Forelimb muscle (tissue), 1 donor: ENCODE results near the gene RNF32. TPM values are rescaled to one million over a fixed set of nuclear protein-coding genes. Genes with fewer than 3 reads are reported as not detected.

Experiments
- DNase-seq: peaks from one replicate; pipeline ENCODE4 v3.0.0-alpha.2; 2013; ENCODE audit warnings: low read depth
- polyA plus RNA-seq: library from polyadenylated mRNA; unstranded; fragments of 120-200 nt; gene quantifications from one replicate; pipeline ENCODE4 v1.2.1, GENCODE V29; 2013; ENCODE audit not compliant: insufficient read length

Gene RNF32
- polyA plus RNA-seq, result 2.6 TPM

DNA sequence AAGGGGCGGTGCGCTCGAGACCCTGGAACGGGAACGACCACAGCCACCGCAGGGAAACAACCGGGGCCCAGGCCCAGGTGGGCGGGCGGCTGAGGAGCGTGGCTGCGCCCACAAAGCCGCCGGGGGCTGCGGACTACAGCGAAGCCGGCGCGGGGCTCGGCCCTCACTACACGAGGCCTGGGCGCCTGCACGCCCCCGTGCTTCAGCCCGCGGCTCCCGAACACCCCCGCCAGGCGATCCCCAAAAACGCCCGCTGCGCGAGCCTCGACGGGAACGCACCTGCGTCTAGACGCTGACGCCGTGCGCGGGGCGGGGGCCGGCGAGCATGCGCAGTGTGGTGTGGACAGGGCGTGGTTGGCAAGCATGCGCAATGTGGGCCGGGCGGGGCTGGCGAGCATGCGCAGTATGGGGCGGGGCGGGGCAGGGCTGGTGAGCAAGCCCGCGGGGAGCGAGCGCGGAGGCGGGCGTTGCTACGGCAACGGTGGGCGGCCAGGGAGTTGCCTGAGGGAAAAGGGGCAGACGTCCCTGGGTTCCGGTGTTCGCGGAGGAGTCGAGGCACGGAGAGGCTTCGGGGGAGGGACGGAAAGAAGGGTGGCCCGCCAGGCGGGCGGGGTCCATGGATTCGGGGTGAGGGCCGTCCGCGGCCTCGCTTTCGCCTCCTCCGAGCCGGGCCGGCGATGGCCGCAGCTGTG, at the start of gene RNF32:
TSS of gene RNF32 (plus strand) at position 518 of the 692 bp plus-strand sequence. CDS start 3,104 bp downstream, outside the sequence.
- DNase-seq, result peak; percentile 26

DNA sequence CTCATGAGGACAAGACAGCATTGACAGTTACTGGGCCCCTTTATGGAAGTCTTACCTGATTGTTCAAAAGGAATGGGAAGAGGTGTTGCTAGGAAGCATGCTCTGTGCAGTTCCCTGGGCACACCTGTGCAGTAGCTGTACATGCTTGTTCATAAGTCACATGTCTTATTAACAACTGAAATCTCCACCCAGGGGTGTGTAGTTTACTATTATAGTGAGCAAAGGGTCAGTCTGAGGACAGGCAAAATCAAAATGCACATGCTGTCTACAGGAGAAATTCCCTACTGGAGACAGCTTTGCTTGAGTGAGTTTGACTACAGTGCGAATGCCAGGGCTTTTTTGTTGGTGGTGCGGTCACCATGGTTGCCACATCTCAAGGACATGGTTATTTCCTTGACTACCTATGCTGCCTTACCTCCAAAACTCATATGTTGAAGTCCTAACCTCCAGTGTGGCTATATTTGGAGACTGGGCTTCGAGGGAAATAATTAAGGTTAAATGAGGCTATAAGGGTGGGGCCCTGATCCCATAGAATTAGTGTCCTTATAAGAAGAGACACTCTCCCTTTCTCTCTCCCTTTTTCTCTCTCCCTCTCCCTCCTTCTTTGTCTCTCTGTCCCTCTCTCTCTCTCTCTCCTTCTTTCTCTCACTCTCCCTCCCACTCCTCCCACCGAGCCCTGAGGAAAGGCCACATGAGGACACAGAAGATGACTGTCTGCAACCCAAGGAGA, 48.3 kb upstream of the RNF32 start:
- no peak for DNase-seq

GRCh38 chr7:156594283-156595080, 46.1 kb upstream of the RNF32 start:
- no peak for DNase-seq

- DNase-seq, result no peak
Measured at GRCh38 chr7:156600496-156600895, 40.1 kb upstream of the RNF32 start.

- DNase-seq, result no peak
Measured at GRCh38 chr7:156602283-156602682, 38.3 kb upstream of the RNF32 start.

DNA sequence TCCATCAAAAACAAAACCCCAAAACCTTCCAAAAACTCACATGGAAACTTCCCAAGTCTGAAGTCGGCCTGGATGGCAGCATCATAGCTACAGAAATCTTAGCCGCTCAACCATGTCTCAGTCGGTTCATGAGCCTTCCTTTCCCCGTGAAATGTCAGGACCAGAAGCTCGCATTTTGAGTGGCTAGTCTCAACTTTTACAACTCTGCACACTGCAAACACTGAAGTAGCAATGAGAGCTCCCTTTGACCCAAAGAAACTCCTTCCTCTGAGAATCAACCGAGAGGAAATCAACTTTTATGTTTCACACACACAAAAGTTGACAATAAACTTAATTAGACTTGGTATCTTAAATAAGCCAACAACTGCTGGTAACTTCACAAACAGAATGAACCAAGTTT, 37.6 kb upstream of the RNF32 start:
- no peak for DNase-seq

DNA sequence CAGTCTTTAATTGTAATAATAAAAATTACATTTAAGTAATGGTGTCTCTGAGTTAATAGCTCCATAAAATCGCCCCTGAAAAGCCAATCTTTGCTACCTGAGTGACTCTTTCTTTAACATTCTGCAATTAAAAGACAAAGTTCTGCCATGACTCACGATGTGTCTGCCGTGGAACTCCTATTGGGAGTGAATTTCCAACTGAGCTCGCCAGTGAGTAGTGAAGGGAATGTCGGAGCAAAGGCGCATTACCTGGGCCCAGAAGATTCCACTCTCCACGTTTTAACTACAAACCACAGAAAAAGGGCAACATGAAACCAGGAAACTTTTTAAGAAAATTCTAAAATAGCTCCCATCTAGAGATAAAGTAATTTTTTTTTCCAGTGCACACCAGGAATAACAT, 36.9 kb upstream of the RNF32 start:
- DNase-seq, result no peak

- DNase-seq, result no peak
Measured at GRCh38 chr7:156604311-156604710, 36.3 kb upstream of the RNF32 start.

GRCh38 chr7:156604836-156605695, 35.5 kb upstream of the RNF32 start:
- no peak for DNase-seq

- no peak for DNase-seq
Measured at GRCh38 chr7:156606135-156606534, 34.4 kb upstream of the RNF32 start.

GRCh38 chr7:156606691-156607331, 33.8 kb upstream of the RNF32 start:
- no peak for DNase-seq

GRCh38 chr7:156607332-156608172, 33.0 kb upstream of the RNF32 start:
- no peak for DNase-seq

GRCh38 chr7:156608173-156608478, 32.4 kb upstream of the RNF32 start:
- no peak for DNase-seq

- no peak for DNase-seq
Measured at GRCh38 chr7:156609010-156609877, 31.3 kb upstream of the RNF32 start.

- DNase-seq, result no peak
Measured at GRCh38 chr7:156610130-156610529, 30.4 kb upstream of the RNF32 start.

- DNase-seq, result no peak
Measured at GRCh38 chr7:156610601-156611000, 30.0 kb upstream of the RNF32 start.

- DNase-seq, result no peak
Measured at GRCh38 chr7:156611014-156612010, 29.3 kb upstream of the RNF32 start.

GRCh38 chr7:156612930-156613329, 27.6 kb upstream of the RNF32 start:
- DNase-seq, result no peak
